Tibial artery (tissue), 4 donors: ENCODE measurements around the gene C10orf95.
A peak's percentile ranks its signal among the peaks of the same experiment; 100 is the strongest.

Experiments
- DNase-seq, 2 donors: peaks; one replicate each; pipeline ENCODE4 v3.0.0-alpha.2; 2019
- H3K27ac ChIP-seq, 2 donors: fragments of 200-600 bp; sonication (generic) in 1 of 2; 1 replicate in 1 of 2; 2 replicates in 1 of 2; pipeline ENCODE4 v1.5.1; 2018 to 2019; ENCODE audit warnings: mild to moderate bottlenecking in 1 of 2
- H3K27me3 ChIP-seq, 2 donors: fragments of 200-600 bp; sonication (generic) in 1 of 2; one replicate each; pipeline versions ENCODE4 v1.5.1 to v1.6.0; 2016 to 2019
- H3K36me3 ChIP-seq, 3 donors: fragments of 200-600 bp; sonication (generic) in 2 of 3; one replicate each; pipeline ENCODE4 v1.5.1; 2016 to 2019; ENCODE audit warnings: mild to moderate bottlenecking in 2 of 3
- H3K4me1 ChIP-seq, 4 donors: fragments of 200-600 bp; sonication (generic) in 2 of 4; 1 replicate in 3 of 4; 2 replicates in 1 of 4; pipeline ENCODE4 v1.5.1; 2016 to 2019
- H3K4me3 ChIP-seq, 2 donors: fragments of 200-600 bp; sonication (generic) in 1 of 2; 1 replicate in 1 of 2; 2 replicates in 1 of 2; pipeline ENCODE4 v1.5.1; 2018 to 2019; ENCODE audit warnings: mild to moderate bottlenecking in 2 of 2
- H3K9me3 ChIP-seq, 3 donors: fragments of 200-600 bp; sonication (generic) in 1 of 3; one replicate each; pipeline ENCODE4 v1.5.1; 2016 to 2019
- CTCF ChIP-seq, 2 experiments: fragments of 200-600 bp in 1 of 2; fragments of 450-650 bp in 1 of 2; IDR thresholded peaks; one replicate each; pipeline ENCODE4 v1.5.1; 2017 to 2019; ENCODE audit warnings: antibody characterized with exemption in 2 of 2, mild to moderate bottlenecking in 1 of 2, moderate library complexity in 1 of 2
- intact Hi-C: fragments of 100-400 bp; cut with DNase I; formaldehyde crosslinking; loops from one replicate; pipeline ENCODE4 v1.15.0; 2023; ENCODE audit warnings: low total_unique reads

Gene C10orf95

GRCh38 chr10:102437515-102437914 is 13.8 kb downstream of the C10orf95 start:
- peaks cover 0 to 45% of the 10 kb centered on the region in 2 donors for H3K27me3 ChIP-seq
- no peaks in the 10 kb centered on the region for H3K9me3 ChIP-seq
- H3K4me3 ChIP-seq: no peak overlapping the region
- no peak for TF ChIP-seq CTCF (IDR thresholded peaks at IDR 0.05)
- DNase-seq: no peak
- H3K27ac ChIP-seq: no peak overlapping the region
- intact Hi-C loops: no loop called here
- peaks cover 0 to 14% (median 9%) of the 10 kb centered on the region in 4 donors for H3K4me1 ChIP-seq
- no peaks in the 10 kb centered on the region for H3K36me3 ChIP-seq

DNA sequence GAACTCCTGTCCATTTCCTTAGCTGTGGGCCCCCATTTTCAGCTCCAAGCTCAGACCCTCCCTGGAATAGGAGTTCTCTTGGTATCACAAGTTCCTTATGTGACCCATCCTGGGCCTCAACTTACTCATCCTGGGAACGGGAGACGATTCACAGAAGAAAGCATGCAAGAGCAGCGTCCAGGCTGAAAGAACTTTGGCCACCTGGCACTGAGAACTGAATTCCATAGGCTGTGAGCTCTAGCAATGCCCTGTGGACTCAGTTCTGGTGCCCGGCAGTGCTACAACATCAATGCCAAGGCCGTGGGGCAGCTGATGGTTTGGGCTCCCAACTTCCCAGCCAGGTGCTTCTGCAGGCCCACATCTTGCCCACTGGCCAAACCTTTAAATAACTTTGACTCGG is 15.0 kb downstream of the C10orf95 start:
- H3K9me3 ChIP-seq: no peaks in the 10 kb centered on the region
- no peak for DNase-seq
- peaks cover 0 to 22% (median 18%) of the 10 kb centered on the region in 4 donors for H3K4me1 ChIP-seq
- no peak overlapping the region for H3K27ac ChIP-seq
- no peak overlapping the region for H3K4me3 ChIP-seq
- H3K36me3 ChIP-seq: no peaks in the 10 kb centered on the region
- intact Hi-C loops: no loop called here
- H3K27me3 ChIP-seq: peaks cover 0 to 45% of the 10 kb centered on the region in 2 donors
- no peak for TF ChIP-seq CTCF (IDR thresholded peaks at IDR 0.05)

GRCh38 chr10:102435529-102436233 is 15.7 kb downstream of the C10orf95 start:
- TF ChIP-seq CTCF (IDR thresholded peaks at IDR 0.05): no peak
- intact Hi-C loops: no loop called here
- Histone ChIP-seq H3K4me1 (peaks cover 0 to 24% (median 20%) of the 10 kb centered on the region in 4 donors), H3K27me3 (peaks cover 0 to 45% of the 10 kb centered on the region in 2 donors), H3K4me3 (peak overlapping the region in 1 of 2 donors; percentile 30), H3K9me3 (no peaks in the 10 kb centered on the region), H3K27ac (no peak overlapping the region), H3K36me3 (no peaks in the 10 kb centered on the region)
- DNase-seq: no peak

DNA sequence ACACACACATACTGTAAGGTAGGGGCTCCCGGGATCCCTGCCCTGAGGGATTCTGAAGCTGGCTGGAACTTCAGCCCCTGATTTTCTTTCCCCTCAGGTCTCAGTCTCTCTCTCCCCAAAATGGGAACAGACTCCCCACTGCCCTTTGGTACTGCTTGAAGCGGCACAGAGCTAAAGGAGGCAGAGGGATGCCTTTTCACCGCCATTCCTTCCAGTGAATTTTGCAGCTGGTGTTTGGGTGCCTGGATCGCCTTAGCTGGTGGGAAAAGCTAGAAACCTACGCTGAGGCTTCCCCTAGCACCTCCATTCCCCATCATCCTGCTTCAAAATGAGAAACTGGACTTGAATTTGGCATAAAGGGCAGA is 16.2 kb downstream of the C10orf95 start:
- Histone ChIP-seq H3K27ac (no peak overlapping the region), H3K27me3 (peaks cover 0 to 45% of the 10 kb centered on the region in 2 donors), H3K4me3 (peak overlapping the region in 1 of 2 donors; percentile 30), H3K4me1 (peaks cover 0 to 24% (median 20%) of the 10 kb centered on the region in 4 donors), H3K36me3 (no peaks in the 10 kb centered on the region), H3K9me3 (no peaks in the 10 kb centered on the region)
- intact Hi-C loops: no loop called here
- TF ChIP-seq CTCF (IDR thresholded peaks at IDR 0.05): no peak
- no peak for DNase-seq

- Histone ChIP-seq H3K27ac (no peak overlapping the region), H3K27me3 (peaks cover 0 to 45% of the 10 kb centered on the region in 2 donors), H3K4me1 (peaks cover 0 to 24% (median 20%) of the 10 kb centered on the region in 4 donors), H3K36me3 (no peaks in the 10 kb centered on the region), H3K9me3 (no peaks in the 10 kb centered on the region), H3K4me3 (no peak overlapping the region)
- no peak for DNase-seq
- TF ChIP-seq CTCF (IDR thresholded peaks at IDR 0.05): no peak
- intact Hi-C loops: no loop called here
Measured at GRCh38 chr10:102434394-102435132, 16.8 kb downstream of the C10orf95 start.
